Neural progenitor cell (in vitro differentiated cells): ENCODE results near the gene PLXDC2.

Source experiments
- EZH2 ChIP-seq: fragments of 200-600 bp; sonication (generic); IDR thresholded peaks from 2 replicates; pipeline ENCODE4 v1.6.1; 2017; ENCODE audit warnings: antibody characterized with exemption, mild to moderate bottlenecking, moderate library complexity
- EZH2phosphoT487 ChIP-seq: fragments of 200-600 bp; sonication (generic); IDR thresholded peaks from 2 replicates; pipeline ENCODE4 v1.6.1; 2017; ENCODE audit warnings: antibody characterized with exemption
- TF ChIP-seq, protein P1 (sequence below): fragments of 200-600 bp; sonication (generic); IDR thresholded peaks from 2 replicates; pipeline ENCODE4 v1.5.1; 2017; ENCODE audit warnings: antibody characterized with exemption, mild to moderate bottlenecking

DNA sequence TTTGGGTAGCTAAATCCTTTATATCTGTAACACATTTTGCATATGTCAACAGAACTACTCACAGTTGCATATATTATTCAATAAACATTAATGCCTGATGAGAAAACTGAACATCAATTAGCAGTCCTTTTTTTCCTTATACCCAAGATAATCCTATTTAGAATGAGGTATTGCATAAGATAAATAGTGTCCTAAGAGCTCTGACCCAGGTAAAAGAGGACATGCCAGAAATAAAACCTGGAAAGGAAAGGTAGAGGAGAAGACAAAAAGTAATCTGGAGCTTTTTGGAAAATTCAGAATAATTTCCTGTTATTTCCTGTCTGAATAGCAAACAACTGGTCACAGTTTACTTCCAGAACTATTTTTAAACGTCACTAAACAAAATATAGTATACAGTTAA lies 204.4 kb downstream of the PLXDC2 start:
- TF ChIP-seq, protein P1, sequence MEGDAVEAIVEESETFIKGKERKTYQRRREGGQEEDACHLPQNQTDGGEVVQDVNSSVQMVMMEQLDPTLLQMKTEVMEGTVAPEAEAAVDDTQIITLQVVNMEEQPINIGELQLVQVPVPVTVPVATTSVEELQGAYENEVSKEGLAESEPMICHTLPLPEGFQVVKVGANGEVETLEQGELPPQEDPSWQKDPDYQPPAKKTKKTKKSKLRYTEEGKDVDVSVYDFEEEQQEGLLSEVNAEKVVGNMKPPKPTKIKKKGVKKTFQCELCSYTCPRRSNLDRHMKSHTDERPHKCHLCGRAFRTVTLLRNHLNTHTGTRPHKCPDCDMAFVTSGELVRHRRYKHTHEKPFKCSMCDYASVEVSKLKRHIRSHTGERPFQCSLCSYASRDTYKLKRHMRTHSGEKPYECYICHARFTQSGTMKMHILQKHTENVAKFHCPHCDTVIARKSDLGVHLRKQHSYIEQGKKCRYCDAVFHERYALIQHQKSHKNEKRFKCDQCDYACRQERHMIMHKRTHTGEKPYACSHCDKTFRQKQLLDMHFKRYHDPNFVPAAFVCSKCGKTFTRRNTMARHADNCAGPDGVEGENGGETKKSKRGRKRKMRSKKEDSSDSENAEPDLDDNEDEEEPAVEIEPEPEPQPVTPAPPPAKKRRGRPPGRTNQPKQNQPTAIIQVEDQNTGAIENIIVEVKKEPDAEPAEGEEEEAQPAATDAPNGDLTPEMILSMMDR = no peak
- TF ChIP-seq EZH2phosphoT487 = no peak
- TF ChIP-seq EZH2 = no peak
